Stimulated activated naive CD8-positive, alpha-beta T cell treated with anti-CD3 and anti-CD28 coated beads, Interleukin-15, amount 100 ng/mL, for 72 hours (primary cell): Measurements from ENCODE around the gene GBF1.

Experiments
- ATAC-seq: fragments of 150-1000 bp; cut with Tn5 transposase; 2 replicates; pipeline ENCODE4 v1.10.0; 2021; ENCODE audit warnings: mild to moderate bottlenecking, moderate library complexity
- DNase-seq, 2 donors: peaks; one replicate each; pipeline ENCODE4 v3.0.0; 2021 to 2022
- H3K27ac Mint-ChIP-seq, 2 donors: one replicate each; pipeline ENCODE4 v1.8.0; 2022; ENCODE audit warnings: mild to moderate bottlenecking in 2 of 2, mixed read lengths in 2 of 2, moderate library complexity in 2 of 2
- H3K27me3 Mint-ChIP-seq: one replicate; pipeline ENCODE4 v1.8.0; 2022; ENCODE audit warnings: mixed read lengths
- H3K4me1 Mint-ChIP-seq: one replicate; pipeline ENCODE4 v1.8.0; 2022; ENCODE audit warnings: mild to moderate bottlenecking, mixed read lengths
- H3K4me3 Mint-ChIP-seq, 2 donors: one replicate each; pipeline ENCODE4 v1.8.0; 2022; ENCODE audit warnings: mild to moderate bottlenecking in 2 of 2, mixed read lengths in 2 of 2, moderate library complexity in 1 of 2
- H3K9me3 Mint-ChIP-seq, 2 donors: one replicate each; pipeline ENCODE4 v1.8.0; 2022; ENCODE audit warnings: mixed read lengths in 2 of 2

The GBF1 gene

DNA sequence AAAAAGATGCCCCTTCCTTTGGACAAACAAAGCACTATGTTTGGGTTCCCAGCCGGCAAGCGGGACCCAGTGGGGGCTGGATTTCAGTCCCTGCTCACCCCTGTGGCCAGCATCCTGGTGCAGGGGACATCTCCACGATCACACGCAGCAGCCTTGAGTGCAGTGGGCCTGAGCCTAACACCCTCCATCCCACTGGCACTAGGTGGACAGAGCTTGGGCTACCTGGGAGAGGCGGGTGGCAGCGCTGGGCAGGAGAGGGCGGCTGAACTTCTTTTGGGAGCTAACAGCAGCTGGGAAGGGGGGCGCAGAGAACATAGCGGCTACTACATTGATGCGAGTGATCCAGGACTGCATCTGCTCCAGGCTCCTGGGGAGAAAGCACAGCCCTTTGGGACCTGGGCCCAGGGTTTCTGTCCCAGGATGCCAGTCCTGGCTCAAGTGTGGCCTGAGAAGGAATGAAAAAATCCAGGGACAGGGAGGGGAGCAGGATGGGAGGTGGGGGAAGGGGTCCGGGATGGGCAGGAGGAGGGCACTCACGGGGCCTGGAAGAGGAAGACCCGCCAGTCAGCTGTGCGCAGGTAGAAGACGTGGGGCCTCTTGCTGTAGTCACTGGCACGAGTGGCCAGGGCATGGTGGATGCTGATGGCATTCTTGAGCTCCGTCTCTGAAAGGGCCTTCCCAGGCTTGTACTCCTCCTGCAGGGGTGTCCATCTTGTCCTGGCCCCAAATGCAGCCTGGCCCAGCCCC lies 159.2 kb downstream of the GBF1 start:
- Mint-ChIP-seq H3K4me1 (peaks cover 87% of the 10 kb centered on the region), H3K27me3 (no peaks in the 10 kb centered on the region), H3K4me3 (peak overlapping the region in 1 of 2 donors; percentile 35), H3K27ac (peak overlapping the region in 1 of 2 donors; percentile 61), H3K9me3 (no peaks in the 10 kb centered on the region)
- DNase-seq (peak in 1 of 2 donors; percentile 34), ATAC-seq (no peak)

DNA sequence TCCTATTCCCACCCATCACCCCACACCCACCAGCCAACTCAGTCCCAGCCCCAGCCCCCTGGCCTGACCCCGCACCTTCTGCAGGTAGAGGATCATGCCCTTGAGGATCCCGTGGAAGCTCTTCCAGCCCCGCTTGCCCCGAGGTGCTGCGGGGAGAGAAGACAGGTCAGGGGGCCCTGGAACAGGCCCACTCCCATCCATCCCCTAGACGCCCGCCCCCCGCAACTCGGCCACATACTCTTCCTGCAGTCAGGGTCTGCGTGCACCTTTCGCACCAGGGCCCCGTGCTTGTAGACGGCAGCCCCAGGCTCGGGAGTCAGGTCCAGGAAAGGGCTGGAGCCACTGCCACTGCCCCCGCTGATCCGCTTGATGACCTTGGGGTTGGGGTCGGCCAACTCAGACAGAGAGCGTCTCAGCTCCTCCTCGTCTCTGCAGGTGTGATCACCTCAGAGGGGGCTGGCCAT lies 159.8 kb downstream of the GBF1 start:
- Mint-ChIP-seq H3K4me1 (peaks cover 87% of the 10 kb centered on the region), H3K4me3 (peak overlapping the region in 1 of 2 donors; percentile 29), H3K9me3 (no peaks in the 10 kb centered on the region), H3K27ac (peak overlapping the region in 1 of 2 donors; percentile 61), H3K27me3 (no peaks in the 10 kb centered on the region)
- DNase-seq (peak in 1 of 2 donors; percentile 45), ATAC-seq (no peak)

DNA sequence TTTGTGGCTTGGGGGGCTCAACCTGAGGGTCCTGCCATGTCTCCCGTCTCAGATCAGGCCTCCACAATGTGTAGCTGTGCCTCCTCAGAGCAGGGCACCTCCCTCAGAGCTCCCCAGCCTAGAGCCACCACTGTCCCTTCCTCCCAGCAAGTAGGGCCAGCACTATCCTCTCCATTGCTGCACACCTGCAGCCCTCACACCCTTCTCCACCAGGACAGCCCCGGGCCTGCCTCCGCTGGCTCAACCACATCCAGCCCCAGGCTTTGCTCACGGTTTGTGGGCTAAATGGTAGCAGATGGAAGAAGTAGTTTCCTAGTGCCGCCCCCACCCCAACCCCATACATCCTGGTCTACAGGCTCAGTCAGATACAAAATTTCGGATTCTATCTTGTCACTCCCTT lies 160.3 kb downstream of the GBF1 start:
- no peak for DNase-seq
- ATAC-seq: peak; percentile 7
- Mint-ChIP-seq H3K4me3 (peak overlapping the region in 1 of 2 donors; percentile 20), H3K9me3 (no peaks in the 10 kb centered on the region), H3K4me1 (peaks cover 84% of the 10 kb centered on the region), H3K27ac (peak overlapping the region in 1 of 2 donors; percentile 61), H3K27me3 (no peaks in the 10 kb centered on the region)

DNA sequence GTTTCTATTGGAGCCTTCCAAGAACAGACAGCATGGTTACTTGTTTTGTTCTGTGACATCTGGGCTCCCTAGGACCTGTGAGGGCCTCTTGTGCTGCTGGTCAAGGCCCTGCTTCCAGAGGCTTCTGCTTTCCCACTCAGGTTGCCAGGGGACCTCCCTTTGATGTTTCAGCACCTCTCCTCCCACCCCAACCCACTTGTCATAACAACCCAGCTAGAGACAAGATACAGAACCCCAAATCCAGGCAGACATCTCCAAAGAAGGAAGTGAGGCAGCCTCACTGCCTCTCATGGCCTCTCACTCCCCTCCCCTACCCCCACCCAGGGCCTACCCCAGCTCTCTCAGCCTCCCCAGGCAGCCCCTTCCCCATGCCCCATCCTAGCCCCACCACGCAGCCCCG lies 161.5 kb downstream of the GBF1 start:
- peaks cover 11% of the 10 kb centered on the region for H3K27me3 Mint-ChIP-seq
- H3K9me3 Mint-ChIP-seq: no peaks in the 10 kb centered on the region
- ATAC-seq: no peak
- peak overlapping the region in 1 of 2 donors; percentile 22 for H3K4me3 Mint-ChIP-seq
- H3K27ac Mint-ChIP-seq: peak overlapping the region; percentile 13 to 81
- DNase-seq: peak in 1 of 2 donors; percentile 16
- peaks cover 86% of the 10 kb centered on the region for H3K4me1 Mint-ChIP-seq

GRCh38 chr10:102407425-102408130 lies 162.2 kb downstream of the GBF1 start:
- Mint-ChIP-seq H3K27ac (peak overlapping the region in 1 of 2 donors; percentile 81), H3K4me3 (peak overlapping the region; percentile 74 to 77), H3K27me3 (peaks cover 14% of the 10 kb centered on the region), H3K9me3 (no peaks in the 10 kb centered on the region), H3K4me1 (peaks cover 86% of the 10 kb centered on the region)
- ATAC-seq: peak; percentile 0
- peak; percentile 25 to 32 for DNase-seq

- H3K27ac Mint-ChIP-seq: peak overlapping the region in 1 of 2 donors; percentile 54
- peak; percentile 25 for ATAC-seq
- no peaks in the 10 kb centered on the region for H3K9me3 Mint-ChIP-seq
- H3K4me3 Mint-ChIP-seq: peak overlapping the region; percentile 74 to 77
- DNase-seq: peak; percentile 53 to 56
- peaks cover 90% of the 10 kb centered on the region for H3K4me1 Mint-ChIP-seq
- peaks cover 14% of the 10 kb centered on the region for H3K27me3 Mint-ChIP-seq
These were observed 162.9 kb downstream of the GBF1 start for GRCh38 chr10:102408131-102408727.

- Mint-ChIP-seq H3K27me3 (peaks cover 14% of the 10 kb centered on the region), H3K27ac (peak overlapping the region; percentile 20 to 68), H3K4me3 (peak overlapping the region; percentile 78 to 83), H3K4me1 (peaks cover 88% of the 10 kb centered on the region), H3K9me3 (no peaks in the 10 kb centered on the region)
- ATAC-seq: peak; percentile 72
- DNase-seq: peak; percentile 87 to 88
These were observed 163.6 kb downstream of the GBF1 start for GRCh38 chr10:102408728-102409603.

DNA sequence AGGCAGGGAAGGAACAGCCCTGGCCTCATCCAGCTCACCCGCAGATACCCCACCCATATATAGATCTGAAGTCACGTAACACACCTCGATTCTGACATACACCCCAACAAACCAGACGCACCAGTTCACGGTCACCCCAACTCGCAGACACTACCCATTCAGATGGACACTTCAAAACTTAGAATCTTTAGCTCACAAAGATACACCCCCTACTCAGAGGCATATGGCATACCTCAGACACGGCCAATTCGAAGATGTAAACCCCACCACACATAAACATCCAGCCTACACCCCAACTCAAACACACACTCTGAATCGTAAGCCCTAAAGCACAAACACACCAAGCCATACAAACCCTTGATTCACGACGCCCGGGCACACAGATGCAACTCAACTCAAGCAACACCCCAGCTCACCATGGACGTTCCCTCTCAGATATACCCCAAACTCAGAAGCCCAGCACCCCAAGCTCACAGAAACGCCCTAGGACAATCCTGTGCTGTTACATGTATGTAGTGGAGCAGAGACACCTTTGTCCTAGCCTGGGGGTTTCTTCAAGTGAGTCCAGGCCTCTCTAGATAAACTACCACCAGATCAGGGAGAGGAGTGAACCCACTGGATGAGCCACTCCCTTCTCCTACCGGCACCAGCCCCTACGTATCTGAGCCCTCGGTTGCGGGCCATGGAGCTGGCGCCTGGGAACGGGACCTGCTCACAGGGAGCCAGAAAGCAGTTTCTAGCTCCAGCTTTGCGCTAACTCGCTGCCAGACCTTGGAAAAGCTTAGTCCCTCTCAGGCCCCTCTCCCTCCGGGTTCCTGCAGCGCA lies 164.5 kb downstream of the GBF1 start:
- H3K27me3 Mint-ChIP-seq: peaks cover 23% of the 10 kb centered on the region
- peak overlapping the region; percentile 78 to 83 for H3K4me3 Mint-ChIP-seq
- peak overlapping the region; percentile 63 to 67 for H3K27ac Mint-ChIP-seq
- H3K4me1 Mint-ChIP-seq: peaks cover 89% of the 10 kb centered on the region
- DNase-seq: no peak
- no peaks in the 10 kb centered on the region for H3K9me3 Mint-ChIP-seq
- ATAC-seq: no peak

- DNase-seq: peak; percentile 48 to 58
- Mint-ChIP-seq H3K4me1 (peaks cover 82% of the 10 kb centered on the region), H3K9me3 (no peaks in the 10 kb centered on the region), H3K4me3 (peak overlapping the region; percentile 78 to 83), H3K27ac (peak overlapping the region in 1 of 2 donors; percentile 67), H3K27me3 (peaks cover 30% of the 10 kb centered on the region)
- ATAC-seq: no peak
These were observed 165.2 kb downstream of the GBF1 start for GRCh38 chr10:102410429-102411073.

DNA sequence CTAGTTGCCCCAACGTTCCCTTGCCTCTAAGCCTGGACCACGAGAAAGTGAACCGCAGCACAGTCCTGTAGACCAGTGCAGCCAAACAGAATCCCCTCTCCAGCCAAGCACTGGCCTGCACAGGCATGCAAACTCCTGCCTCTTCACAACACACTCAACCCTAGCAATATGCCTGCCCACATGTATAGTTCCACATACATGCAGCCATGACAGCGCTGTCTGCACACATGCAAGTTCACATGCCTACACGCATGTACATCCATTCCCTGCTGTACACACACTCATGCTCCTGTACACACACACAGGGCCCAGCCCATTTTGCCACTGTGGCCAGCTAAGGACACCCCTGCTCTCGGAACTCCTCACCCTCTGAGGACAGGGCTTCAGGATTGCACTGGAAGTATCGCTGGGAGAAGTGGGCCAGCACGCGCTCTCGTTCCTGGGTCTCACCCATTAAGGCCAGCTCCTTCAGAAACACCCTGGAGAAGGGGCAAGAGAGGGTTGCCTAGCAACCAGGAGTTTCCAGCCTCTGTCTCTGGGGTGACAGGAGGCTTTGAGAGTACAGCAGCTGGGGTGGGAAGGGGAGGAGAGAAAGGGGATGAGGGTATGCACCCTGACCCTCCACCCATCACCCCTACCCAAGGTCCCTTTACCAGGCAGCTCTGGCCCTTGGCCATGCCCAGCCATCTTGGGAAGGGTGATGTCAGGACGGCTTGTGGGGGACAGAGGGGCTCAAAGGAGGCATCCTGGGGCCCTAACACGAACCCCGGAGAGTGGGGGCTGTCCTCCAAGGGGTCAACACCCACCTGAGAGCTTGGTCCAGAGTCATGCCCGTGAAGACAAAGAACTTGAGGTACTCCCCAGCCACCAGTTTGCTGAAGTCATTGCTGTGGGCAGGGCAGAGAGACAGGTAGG lies 166.3 kb downstream of the GBF1 start:
- Mint-ChIP-seq H3K4me1 (peaks cover 72% of the 10 kb centered on the region), H3K27ac (peak overlapping the region in 1 of 2 donors; percentile 67), H3K9me3 (no peaks in the 10 kb centered on the region), H3K4me3 (peak overlapping the region; percentile 55 to 78), H3K27me3 (peaks cover 41% of the 10 kb centered on the region)
- ATAC-seq: no peak
- no peak for DNase-seq

- H3K27ac Mint-ChIP-seq: peak overlapping the region in 1 of 2 donors; percentile 36
- no peaks in the 10 kb centered on the region for H3K9me3 Mint-ChIP-seq
- H3K4me3 Mint-ChIP-seq: no peak overlapping the region
- DNase-seq (no peak), ATAC-seq (no peak)
- peaks cover 48% of the 10 kb centered on the region for H3K27me3 Mint-ChIP-seq
- H3K4me1 Mint-ChIP-seq: peaks cover 65% of the 10 kb centered on the region
These were observed 167.0 kb downstream of the GBF1 start for GRCh38 chr10:102412293-102412692.

DNA sequence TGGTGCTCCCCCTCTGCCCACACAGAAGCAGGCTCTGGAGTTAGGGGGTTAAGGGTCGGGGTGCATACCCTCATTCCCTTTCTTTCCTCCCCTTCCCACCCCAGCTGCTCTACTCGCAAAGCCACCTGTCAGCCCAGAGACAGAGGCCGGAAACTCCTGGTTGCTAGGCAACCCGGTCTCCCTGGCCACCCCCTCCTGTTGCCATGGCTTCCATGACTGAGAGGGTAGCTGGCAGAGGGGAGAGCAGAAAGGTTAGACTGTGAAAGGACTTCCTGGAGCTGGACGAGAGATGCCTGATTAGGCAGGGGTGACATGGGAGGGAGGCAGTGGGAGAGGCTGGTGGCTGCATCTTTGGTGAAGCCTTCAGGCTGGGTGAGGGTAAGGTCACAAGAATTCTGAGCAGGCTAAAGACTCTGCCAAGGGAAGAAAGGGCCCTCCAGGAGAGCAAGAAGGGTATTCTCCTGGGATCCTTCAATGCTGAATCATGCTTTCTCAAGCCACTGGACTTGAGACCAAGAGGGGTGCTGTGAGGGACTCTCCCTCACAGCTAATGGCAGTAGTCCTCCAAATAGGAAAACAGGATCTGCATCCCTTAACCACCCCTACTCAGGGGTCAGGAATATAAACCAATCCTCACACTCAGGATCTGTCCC lies 167.8 kb downstream of the GBF1 start:
- Mint-ChIP-seq H3K27me3 (peaks cover 57% of the 10 kb centered on the region), H3K9me3 (no peaks in the 10 kb centered on the region), H3K27ac (no peak overlapping the region), H3K4me1 (peaks cover 56% of the 10 kb centered on the region), H3K4me3 (no peak overlapping the region)
- ATAC-seq: no peak
- peak; percentile 57 to 68 for DNase-seq
